Activated naive CD4-positive, alpha-beta T cell (primary cell): ENCODE measurements around the gene ATP8A2.
"Not testable (repeated sequence)": the region's sequence is repeated elsewhere in the genome, so short reads cannot be mapped to it uniquely, and the experiment has no call there.

Experiments
- DNase-seq, 4 experiments: peaks; one replicate each; lab custom pipeline; 2025; lab: John Stamatoyannopoulos, UW

ATP8A2 gene

GRCh38 chr13:25923217-25924085 is 551.7 kb downstream of the ATP8A2 start:
- DNase-seq, result no peak

GRCh38 chr13:25927363-25927762 is 555.6 kb downstream of the ATP8A2 start:
- no peak for DNase-seq

DNA sequence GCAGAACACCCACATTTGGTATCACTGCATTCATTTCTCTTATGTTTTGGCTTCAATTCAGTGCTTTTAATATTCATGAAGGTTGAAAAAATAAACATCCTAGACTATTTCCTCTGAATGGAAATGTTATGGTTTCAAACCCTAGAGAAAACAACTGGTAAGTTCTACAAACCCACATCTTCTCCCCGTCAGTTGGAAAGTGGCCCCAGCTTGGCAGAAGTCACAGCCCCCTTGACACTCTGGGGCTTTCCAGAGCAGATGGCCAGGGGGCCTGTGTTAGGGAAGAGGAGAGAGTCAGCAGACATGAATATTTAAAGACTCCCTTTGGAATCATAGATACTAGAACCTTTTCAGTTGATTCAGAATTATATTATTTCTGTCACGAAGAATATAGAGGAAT is 556.2 kb downstream of the ATP8A2 start:
- no peak for DNase-seq

- no peak for DNase-seq
Measured at GRCh38 chr13:25928941-25929505, 557.2 kb downstream of the ATP8A2 start.

GRCh38 chr13:25929816-25930215 is 558.0 kb downstream of the ATP8A2 start:
- no peak for DNase-seq

DNA sequence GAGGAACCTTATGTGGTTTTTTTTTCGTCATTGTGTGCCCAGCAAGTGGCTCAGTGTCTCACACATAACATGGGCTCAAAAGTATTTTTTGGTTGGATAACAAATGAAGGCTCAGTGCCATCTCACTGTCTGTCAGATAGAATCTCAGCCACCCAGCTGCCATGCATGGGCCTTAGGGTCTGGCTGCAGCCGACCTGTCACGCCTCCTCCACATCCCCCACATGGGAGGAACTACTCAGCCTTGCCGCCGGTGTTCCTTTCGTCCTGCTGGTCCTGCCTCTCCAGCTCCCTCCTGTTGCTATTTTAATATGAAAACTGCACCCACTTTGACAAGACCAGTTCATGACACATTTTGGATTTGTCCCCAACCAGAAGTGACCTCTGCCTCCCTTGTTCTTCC is 558.9 kb downstream of the ATP8A2 start:
- no peak for DNase-seq

DNA sequence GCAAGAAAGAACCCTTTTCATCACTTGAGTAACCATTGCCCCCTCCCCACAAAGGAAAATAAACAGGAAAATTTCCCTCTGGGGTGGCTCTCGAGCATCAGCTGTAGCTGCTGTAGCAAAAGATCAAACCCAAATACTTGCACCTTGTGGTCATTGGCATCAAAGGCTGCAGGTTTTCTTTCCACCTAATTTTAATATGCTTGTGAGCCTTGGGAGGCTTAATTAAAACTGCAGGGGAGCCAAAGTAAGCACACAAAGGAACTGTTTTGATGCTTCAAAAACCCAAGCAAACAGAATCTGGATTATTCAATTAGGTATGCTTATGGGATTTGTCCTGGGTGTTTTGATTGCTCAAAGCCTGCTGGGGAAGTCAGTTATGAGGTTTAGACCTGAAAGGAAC is 560.6 kb downstream of the ATP8A2 start:
- no peak for DNase-seq

DNA sequence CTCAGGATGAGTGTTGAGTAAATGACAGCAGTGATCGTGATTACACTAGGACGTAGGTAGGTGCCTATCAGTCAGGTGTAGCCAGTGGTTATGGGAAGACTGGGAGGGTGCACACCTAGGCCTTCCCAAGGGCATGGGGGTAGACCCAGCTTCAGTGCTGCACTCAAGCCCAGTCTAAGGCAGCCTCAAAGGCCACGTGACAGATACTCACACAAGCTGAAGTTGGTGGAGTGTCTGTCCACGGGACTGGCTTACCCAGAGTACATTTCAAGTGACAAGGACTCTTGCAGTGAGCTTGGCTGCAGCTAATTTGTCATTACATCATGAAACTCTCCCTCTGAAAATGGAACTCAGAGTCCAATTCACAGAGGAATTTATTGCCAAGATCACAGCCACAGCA is 561.7 kb downstream of the ATP8A2 start:
- DNase-seq, result no peak

DNA sequence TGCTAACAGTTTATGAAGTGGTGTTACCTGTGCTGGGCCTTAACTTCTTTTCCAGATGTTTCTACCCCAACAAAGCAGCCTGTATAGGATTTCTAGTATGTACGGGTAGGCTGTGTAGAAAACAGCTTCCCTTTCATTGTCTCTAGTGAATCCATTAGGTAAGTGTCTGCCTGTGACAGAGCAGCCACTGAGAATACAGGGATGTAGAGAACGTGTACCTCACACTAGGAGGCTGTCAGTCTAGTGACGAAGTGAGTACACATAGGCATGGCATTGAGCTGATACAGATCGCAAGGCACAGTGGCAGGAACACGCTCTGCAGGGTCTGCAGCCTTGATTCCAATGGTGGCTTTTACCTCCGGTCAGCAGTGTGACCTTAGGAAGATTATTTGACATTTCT is 562.4 kb downstream of the ATP8A2 start:
- no peak for DNase-seq

- DNase-seq, result no peak
Measured at GRCh38 chr13:25939961-25940687, 568.4 kb downstream of the ATP8A2 start.

- DNase-seq, result no peak
Measured at GRCh38 chr13:25943081-25943480, 571.3 kb downstream of the ATP8A2 start.

GRCh38 chr13:25943658-25944057 is 571.9 kb downstream of the ATP8A2 start:
- DNase-seq, result no peak

- no peak for DNase-seq
Measured at GRCh38 chr13:25945596-25945995, 573.8 kb downstream of the ATP8A2 start.

GRCh38 chr13:25946321-25946720 is 574.5 kb downstream of the ATP8A2 start:
- DNase-seq, result no peak

GRCh38 chr13:25948910-25949309 is 577.1 kb downstream of the ATP8A2 start:
- no peak for DNase-seq

- no peak for DNase-seq
Measured at GRCh38 chr13:25951831-25952230, 580.1 kb downstream of the ATP8A2 start.

- not testable (repeated sequence) for DNase-seq
Measured at GRCh38 chr13:25954080-25954479, 582.3 kb downstream of the ATP8A2 start.

DNA sequence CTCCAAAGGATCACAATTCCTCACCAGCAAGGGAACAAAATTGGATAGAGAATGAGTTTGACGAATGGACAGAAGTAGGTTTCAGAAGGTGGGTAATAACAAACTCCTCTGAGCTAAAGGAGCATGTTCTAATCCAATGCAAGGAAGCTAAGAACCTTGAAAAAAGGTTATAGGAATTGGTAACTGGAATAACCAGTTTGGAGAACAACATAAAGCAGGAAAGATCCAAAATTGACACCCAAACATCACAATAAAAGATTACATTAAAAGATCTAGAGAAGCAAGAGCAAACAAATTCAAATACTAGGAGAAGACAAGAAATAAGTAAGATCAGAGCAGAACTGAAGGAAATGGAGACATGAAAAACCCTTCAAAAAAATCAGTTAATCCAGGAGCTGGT is 583.2 kb downstream of the ATP8A2 start:
- not testable (repeated sequence) for DNase-seq

DNA sequence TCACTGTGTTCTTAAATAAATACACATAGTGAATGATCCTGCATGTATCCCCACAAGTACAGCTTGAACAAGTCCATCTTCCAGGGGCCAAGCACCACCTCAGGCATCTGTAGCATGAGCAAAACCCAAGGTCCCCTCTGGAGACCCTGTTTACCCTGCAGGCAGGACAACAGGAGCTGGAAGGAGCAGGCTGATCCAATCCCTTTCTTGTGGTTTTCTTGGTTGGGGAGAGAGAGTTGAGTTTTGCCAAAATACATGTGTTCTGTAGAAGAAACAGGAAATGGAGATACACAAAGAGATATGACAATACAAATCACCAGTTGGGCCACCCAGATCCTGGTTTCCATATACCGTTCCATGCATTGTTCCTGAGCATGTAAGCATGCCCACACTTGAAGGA is 587.2 kb downstream of the ATP8A2 start:
- DNase-seq, result no peak

- DNase-seq, result no peak
Measured at GRCh38 chr13:25961294-25961693, 589.5 kb downstream of the ATP8A2 start.

- no peak for DNase-seq
Measured at GRCh38 chr13:25963674-25964073, 591.9 kb downstream of the ATP8A2 start.

- DNase-seq, result no peak
Measured at GRCh38 chr13:25965596-25965995, 593.8 kb downstream of the ATP8A2 start.

DNA sequence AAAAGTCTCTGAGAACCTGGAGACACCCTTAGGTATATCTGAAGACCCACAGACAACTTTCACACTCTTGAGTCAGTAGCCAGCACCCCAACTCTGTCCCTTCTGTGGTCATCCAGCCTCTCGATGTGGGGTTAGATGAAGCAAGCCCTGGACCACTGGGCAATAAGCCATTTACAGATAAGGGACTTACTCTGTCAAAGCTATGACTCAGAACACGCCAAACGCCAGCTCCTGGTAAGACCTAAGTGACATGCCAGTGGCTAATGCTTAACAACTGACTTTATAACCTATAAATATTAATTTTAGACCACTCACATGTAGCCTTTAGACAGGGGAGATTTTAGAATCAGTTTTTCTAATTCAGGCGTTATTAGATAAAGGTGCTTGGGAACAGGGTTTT is 594.3 kb downstream of the ATP8A2 start:
- no peak for DNase-seq
